Measurements from ENCODE around the gene MRPL53.

GRCh38 chr2:74499267-74499939, 26.9 kb upstream of the MRPL53 start, which contains the start of gene LBX2:
- TF ChIP-seq CTCF (IDR thresholded peaks at IDR 0.05): no peak
- no peak for TF ChIP-seq ZNF281 (CRISPR knock-in tag; IDR thresholded peaks at IDR 0.05)

All from WTC11 (cell line).